SK-N-MC (cell line): ENCODE results near the gene RHOT2.

Experiments
- EZH2 ChIP-seq: fragments of 200-600 bp; sonication (generic); IDR thresholded peaks from one replicate; pipeline ENCODE4 v1.6.1; 2017; ENCODE audit warnings: antibody characterized with exemption
- POLR2AphosphoS5 ChIP-seq: IDR thresholded peaks from 2 replicates; pipeline ENCODE4 v1.6.1; 2012; ENCODE audit warnings: mild to moderate bottlenecking, low read depth, low read length, borderline replicate concordance

DNA sequence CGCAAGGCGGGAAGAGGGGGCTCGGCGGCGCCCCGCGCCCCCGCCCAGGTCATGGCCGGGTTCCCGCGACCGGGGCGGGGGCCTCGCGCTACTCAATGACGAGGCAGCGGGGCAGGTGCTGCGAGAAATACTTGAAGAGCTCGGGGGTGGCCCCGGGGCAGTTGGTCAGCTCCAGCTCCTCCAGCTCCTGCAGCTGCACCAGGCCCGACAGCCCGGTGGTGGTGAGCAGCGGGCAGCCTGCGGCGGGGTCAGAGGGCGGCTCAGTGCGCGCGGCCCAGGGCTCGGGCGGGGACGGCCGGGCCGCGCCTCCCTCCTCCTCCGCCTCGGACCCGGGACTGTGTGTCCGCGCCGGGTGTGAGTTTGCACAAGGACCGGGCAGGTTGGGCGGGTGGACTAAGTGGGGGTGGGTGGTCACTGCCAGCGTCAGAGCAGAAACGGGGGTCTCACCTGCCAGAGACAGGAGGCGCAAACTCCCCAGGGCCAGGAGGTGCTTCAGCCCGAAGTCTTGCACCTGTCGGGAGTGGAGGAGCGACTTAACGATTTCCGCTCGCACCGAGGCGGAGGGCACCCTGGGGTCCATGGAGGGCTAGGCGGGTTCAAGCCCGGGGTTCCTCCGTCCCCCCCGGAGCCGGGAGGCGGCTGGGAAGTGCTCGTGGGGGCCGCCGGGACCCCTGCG lies 26.4 kb downstream of the RHOT2 start:
- peak; percentile 83 for TF ChIP-seq EZH2
- no peak for TF ChIP-seq POLR2AphosphoS5
